Dermis microvascular lymphatic vessel endothelial cell (primary cell): ENCODE data around the gene FAHD2B. TPM values are rescaled to one million over a fixed set of nuclear protein-coding genes. Genes with fewer than 3 reads are reported as not detected.
A peak's percentile ranks its signal among the peaks of the same experiment; 100 is the strongest.
"Not testable (repeated sequence)": the region's sequence is repeated elsewhere in the genome, so short reads cannot be mapped to it uniquely, and the experiment has no call there.

Experiments
- DNase-seq, 2 donors: peaks; one replicate each; pipeline versions ENCODE4 v3.0.0 to v3.0.0-alpha.2; 2010; ENCODE audit warnings: low read depth in 2 of 2
- total RNA-seq: library from RNA; depleted of rRNA; stranded (reverse); fragments of >200 nt; gene quantifications from 2 replicates; pipeline ENCODE4 v1.2.1, GENCODE V29; 2014

Gene FAHD2B
- 6.7 and 8.9 TPM in 2 replicates for total RNA-seq

DNA sequence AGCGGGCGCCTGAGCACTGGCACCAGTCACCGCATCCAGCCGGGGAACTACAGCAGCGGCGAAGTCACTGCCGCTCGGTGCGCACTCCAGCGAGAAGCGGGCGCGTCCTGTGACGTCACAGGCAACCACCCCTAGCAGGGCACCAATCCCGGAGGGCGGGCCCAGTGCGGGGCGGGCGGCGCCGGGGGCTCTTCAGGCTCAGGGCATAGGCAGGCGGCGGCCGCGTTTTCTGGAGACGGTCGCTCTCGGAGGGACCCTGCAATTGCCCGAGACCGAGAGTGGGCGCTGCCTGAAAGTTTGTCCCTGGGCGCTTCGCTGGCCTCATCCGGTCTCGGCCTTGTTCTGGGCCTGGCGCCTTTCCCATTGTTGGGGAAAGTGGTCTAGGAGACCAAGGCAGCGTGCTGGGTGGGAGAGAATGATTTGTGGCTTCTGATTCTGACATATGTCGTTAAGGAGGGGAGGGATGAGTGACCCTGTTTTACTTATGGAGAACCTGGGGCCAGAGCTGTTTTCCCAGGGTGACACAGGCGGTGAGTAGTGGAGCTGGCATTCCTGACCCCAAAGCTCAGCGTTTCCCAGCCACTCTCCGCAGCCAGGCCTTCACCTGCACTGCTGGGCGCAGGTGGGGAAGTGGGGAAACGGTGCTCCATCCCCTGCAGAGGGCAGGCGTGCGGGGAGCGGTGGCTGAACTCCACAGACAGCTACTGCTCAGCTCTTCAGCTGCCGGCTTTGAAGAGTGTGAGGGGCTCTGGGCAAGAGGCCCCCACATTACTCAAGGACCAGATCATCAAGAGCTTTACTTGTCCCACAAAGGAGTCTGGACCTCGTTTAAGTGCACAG lies at the start of gene FAHD2B:
TSS of gene FAHD2B (minus strand) at position 111 of the 840 bp plus-strand sequence. CDS start 3,176 bp downstream, outside the sequence.
- DNase-seq, result peak; percentile 41 to 79

DNA sequence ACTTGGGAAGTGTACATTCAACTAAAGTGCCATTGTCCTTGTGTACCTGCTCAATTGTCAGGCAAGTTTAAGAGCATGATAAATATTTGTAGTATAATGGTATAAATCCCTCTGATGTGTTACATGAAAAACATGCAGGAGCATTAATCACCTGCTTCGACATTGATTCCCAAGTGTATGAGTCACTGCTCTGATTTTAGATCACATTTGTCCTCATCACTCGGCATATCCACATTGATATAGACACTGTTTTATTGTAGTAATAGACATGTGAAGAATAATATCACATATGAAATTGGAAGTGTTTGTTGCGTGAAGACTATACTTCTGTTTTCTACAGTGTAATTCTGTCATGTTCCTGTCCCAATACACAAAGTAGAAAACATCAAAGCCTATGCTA lies 49.3 kb upstream of the FAHD2B start:
- DNase-seq, result not testable (repeated sequence)

- not testable (repeated sequence) for DNase-seq
Observed at GRCh38 chr2:97129090-97129489, 34.4 kb upstream of the FAHD2B start.

- not testable (repeated sequence) for DNase-seq
Observed at GRCh38 chr2:97113882-97114255, 19.2 kb upstream of the FAHD2B start.

DNA sequence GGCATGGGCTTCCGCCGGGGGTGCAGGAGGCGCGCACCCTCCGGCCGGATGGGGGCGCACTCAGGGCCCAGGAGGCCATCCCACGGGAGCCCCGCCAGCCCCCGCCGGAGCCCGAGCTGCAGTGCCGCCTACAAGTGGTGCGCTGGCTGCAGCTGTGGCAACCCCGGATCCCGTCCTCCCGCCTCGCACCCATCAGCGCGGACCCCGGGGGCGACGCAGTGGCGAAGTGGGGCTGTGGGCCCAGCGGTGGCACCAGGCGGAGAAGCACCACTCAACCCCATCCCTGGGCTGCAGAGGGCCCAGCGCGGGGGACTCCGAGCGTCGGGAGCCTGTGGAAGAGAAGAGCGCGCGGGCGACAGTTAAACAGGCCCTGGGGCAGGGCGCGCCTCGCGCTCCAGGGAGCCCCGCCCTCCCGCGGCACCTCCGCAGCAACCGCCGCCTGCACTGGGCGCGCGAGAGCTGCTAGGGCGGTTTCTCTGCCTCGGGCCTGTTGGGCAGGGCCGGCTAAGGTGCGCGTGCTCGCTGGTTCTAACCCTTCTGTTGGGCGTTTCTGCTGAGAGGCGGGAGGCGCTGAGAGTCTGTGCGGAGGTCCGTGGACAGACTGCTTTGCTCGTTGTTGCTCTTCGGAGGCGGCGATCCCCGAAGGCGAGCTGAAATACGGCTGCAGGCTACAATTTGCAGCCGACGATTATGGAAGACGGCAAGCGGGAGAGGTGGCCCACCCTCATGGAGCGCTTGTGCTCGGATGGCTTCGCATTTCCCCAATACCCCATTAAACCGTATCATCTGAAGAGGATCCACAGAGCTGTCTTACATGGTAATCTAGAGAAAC lies 18.6 kb upstream of the FAHD2B start, which contains the start of gene ANKRD36:
TSS of gene ANKRD36 (plus strand) at position 104 of the 832 bp plus-strand sequence. CDS start at position 691, 587 bp downstream.
- DNase-seq, result peak; percentile 18 to 73

DNA sequence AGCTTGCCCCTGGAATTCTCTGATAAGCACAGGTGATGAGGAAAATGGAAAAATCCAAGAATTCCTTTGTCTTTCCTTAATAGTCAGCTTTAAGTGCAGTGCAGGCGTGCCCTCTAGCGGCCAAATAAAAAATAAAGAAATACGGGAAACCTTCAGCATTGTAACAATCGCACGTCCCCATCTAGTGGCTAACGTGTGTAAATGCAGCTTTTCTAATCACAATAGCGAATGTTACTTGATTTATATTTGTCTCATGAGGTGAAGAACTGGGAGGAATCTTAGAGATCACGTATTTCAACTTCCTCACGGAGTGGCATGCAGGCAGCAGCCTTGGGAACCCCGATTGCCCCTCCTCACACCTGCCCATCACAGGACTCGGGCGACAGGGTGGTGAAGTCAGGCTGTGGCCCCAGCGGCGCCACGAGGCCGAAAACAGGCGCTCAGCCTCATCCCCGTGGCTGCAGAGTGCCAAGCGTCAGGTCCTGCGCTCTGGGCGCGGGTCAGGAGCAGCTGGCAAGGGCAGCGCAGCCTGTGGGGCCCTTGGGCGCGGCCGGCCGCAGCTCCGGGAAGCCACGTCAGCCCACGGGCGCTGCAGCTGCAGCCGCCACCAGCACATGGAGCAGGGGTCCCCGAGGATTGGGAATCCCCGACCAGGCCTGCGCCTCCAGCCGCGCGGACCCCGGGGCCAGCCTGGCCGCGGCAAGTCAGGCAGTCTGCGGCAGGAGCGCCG lies 17.8 kb upstream of the FAHD2B start:
- DNase-seq, result peak in 1 of 2 donors; percentile 41

- DNase-seq, result not testable (repeated sequence)
Observed at GRCh38 chr2:97111246-97111645, 16.6 kb upstream of the FAHD2B start.

- not testable (repeated sequence) for DNase-seq
Observed at GRCh38 chr2:97106878-97107277, 12.2 kb upstream of the FAHD2B start.

DNA sequence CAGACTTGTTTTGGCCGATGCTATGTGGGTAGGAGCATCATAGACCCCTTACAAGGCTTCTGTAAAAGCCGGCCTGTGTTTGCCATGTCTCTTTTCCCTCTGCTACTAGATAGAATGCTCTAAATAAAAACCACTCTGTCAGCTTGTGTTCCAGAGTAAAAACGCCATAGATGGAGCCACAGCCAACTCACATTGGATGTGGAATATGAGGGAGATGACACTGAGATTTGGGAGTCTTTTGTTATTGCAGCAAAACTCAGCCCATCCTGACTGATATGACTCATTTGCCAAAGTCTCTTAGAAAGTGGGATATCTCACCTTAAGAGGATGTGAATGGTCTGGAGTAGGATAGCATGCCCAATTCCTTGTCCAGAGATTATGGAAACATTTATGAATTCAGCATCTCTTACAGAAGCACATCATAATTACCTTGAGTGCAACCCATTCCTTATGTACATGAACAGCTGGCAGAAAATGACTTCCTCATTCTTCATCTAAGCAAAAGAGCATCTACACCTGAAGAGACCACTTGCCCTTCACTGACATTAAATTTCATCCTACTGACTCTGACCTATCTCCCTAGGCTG lies 4.2 kb upstream of the FAHD2B start:
- not testable (repeated sequence) for DNase-seq

GRCh38 chr2:97095661-97096060 lies 979 bp upstream of the FAHD2B start:
- no peak for DNase-seq

GRCh38 chr2:97093983-97094771 lies 505 bp downstream of the FAHD2B start:
- not testable (repeated sequence) for DNase-seq

- DNase-seq, result not testable (repeated sequence)
Observed at GRCh38 chr2:97092946-97093345, 1.7 kb downstream of the FAHD2B start.

- not testable (repeated sequence) for DNase-seq
Observed at GRCh38 chr2:97088706-97089105, 6.0 kb downstream of the FAHD2B start.

GRCh38 chr2:97085093-97085492 lies 9.6 kb downstream of the FAHD2B start:
- DNase-seq, result not testable (repeated sequence)

DNA sequence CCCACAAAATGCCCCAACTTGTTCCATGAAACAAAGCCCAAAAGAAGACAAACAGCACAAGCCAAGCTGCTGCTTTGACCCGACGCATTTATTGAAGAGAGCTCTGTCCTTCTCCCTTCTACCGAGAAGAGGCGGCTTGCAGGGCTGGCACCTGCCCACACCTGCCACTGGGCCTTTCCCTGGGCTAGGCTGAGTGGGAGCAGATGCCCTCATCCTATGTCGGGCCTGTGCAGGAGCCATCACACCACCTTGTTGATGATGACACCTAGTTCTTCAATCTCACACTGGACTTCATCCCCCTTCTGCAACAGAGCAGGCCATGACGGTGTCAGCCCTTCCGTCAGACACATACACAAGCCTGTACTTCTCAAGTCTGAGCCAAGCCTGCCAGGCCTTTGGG lies 11.2 kb downstream of the FAHD2B start:
- not testable (repeated sequence) for DNase-seq

DNA sequence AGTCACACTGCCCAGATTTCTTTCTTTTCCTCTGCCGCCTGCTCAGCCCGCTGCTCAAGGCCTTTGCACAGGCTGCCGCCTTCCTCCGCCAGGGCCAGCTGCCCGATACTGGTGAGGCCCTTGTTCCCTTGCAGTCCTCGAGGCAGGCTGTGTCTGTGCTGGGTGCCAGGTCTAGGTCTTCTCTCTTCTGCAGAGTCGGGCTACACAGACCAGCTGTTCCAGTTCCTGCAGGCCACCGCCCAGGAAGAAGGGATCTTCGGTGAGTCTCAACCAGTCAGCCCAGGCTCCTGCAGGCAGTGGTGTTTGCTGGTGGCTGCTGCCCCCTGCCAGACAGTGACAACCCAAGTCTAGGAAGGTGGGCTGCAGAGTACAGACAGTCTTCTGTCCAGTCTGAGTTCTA lies 12.5 kb downstream of the FAHD2B start:
- DNase-seq, result not testable (repeated sequence)

GRCh38 chr2:97080855-97081254 lies 13.8 kb downstream of the FAHD2B start:
- not testable (repeated sequence) for DNase-seq

GRCh38 chr2:97077213-97077612 lies 17.5 kb downstream of the FAHD2B start:
- not testable (repeated sequence) for DNase-seq

GRCh38 chr2:97070915-97071314 lies 23.8 kb downstream of the FAHD2B start:
- not testable (repeated sequence) for DNase-seq

DNA sequence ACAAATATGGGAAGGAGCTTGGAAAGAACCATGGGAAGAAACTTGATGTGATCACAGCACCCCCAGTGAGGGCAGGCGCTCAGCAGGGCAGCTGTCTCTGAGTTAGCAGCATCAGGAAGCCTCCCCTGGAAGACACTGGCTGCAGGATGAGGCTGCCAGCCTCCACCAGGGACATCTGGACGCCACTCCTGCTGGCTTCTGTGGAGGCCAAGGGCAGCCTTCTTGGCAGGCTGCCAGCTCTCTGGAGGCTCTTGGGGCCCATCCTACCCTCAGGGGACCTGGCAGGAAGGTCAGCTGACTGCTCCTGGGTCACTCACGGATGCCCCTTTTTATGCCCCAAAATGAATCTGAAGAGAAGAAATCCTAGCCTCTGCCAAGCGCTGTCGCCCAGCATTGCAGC lies 26.0 kb downstream of the FAHD2B start:
- not testable (repeated sequence) for DNase-seq
